UCSD-AML1 (cell line): ENCODE data around the gene SCN1B.
"Not testable (repeated sequence)": the region's sequence is repeated elsewhere in the genome, so short reads cannot be mapped to it uniquely, and the experiment has no call there.

Source experiments
- DNase-seq: peaks from one replicate; lab custom pipeline; 2025; ENCODE audit not compliant: unreplicated experiment; lab: John Stamatoyannopoulos, UW

Gene SCN1B

DNA sequence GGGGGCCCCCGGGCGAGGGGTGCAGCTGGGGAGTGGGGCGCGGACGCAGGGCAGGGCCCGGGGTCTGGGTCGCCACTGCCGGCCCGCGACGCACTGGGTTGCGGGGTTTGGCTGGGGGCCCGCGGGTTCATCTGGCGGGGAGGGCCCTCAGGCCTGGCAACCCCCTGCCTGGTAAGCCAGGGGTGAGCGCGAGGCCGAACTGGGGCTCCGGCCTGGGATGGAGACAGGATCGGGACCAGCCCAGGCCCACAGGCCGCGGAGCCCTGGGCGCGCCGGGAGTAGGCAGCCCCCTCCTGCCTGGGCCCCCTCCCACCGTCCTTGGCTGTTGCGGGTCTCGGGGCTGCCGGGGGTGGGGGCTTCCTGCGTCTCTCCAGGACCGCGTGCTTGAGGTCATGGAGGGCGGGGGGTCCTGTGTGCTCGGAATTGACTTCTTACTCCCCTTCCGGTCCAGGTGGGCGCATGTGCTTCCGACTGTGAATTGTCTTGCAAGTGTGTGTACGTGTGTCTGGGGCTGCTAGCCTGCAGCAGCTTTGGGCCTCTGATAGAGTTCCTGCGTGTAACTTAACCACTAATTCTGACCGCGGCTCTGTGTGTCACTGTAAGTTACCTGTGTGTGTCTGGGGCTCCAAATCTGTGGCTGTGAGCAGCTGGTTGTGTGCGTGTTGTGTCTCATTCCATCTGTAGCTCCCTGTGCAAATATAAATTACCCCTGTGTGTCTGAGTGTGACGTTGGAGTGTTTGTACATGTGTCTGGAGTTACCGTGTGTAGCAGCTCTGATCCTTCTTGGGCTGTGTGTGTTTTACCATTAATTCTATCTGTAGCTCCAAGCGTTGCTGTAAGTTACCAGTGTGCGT lies 29.4 kb upstream of the SCN1B start:
- DNase-seq: peak; percentile 62

DNA sequence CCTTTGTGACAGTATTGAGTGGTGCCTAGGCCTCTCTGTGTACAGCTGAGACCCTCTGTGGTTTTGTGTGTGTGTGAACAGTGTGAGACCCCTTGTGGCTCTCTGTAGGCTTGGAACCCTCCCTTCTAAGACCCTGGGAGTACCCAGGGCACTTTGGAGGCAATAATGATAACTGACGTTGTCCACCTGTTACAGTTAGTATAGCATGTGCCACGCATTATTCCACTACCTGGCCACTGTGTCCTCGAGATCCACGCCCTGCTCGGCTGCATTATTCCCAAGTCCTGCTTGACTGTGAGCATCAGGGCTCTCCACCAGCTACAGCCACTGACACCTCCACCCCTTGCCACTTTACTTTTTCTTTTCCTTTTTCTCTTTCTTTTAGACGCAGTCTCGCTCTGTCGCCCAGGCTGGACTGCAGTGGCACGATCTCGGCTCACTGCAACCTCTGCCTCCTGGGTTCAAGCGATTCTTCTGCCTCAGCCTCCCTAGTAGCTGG lies 28.2 kb upstream of the SCN1B start:
- no peak for DNase-seq

DNA sequence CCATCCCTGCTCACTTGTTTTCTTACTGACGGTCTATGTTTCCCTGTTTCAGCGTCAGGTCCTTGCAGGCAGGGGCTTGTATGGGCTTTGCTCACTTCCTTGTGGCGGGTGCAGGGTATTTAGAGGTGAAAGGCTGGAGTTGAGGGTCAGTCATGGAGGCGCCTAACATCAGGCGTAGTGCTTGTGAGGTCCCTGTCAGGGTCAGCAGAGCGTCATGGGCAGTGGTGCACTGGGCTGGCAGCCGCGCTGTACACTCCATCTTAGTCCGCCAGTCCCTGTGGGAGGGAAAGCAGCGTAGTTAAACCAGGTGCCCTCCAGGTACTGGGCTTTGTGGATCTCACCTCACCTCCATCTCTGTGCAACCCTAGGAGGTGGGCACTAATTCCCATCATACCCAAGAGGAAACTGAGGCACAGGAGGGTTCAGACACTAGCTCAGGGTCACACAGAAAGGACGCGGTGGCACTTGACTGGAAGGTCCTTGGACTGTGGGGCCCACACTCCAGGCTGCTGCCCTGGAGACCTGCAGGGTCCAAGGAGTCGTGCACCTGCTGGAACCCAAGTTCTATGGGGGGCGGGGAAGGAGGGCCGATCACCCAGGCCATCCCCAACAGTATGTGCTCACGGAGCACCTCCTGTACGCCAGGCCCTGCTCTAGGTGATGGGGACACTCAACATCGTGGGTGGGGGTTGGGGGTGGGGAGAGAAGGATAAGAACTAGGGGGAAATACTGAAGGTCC lies 25.6 kb upstream of the SCN1B start:
- no peak for DNase-seq

DNA sequence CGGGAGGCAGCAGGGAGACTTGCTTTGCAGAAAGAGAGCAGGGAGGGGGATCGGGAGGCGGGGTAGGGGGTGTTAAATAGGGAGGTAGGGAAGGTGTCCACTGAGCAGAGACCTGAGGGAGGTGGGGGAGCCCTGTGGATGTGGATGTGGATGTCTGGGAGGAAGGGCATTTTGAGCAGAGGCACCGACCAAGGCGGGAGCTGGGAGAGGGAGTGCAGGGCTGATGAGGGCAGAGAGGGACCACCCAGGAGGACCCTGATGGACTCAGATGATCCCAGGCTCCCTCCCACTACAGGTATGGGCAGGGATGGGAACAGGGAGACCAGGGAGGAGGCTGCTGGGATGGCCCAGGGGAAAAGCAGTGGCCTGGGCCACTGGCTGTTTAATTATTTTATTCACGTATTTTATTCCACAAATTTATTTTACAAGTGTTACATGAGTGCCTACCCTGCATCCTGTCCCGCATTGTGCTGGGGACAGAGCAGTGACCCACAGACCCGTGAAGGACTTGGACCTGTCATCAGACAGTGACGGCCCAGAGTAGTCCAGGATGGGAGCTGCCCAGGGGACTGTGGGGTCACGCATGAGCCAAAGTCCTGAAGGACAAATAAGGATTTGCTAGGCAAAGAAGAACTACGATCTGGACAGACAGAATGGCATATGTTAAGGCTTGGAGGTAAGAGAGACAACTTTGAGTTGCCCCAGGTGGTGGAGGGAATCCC lies 24.9 kb upstream of the SCN1B start:
- DNase-seq: no peak

DNA sequence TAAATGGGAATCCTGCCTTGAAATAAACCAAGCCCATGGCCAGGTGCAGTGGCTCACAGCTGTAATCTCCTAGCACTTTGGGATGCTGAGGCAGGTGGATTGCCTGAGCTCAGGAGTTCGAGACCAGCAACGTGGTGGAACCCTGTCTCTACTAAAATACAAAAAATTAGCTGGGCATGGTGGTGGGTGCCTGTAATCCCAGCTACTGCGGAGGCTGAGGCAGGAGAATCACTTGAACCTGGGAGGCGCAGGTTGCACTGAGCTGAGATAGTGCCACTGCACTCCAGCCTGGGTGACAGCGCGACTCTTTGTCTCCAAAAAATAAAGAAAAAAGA lies 24.3 kb upstream of the SCN1B start:
- DNase-seq: not testable (repeated sequence)

DNA sequence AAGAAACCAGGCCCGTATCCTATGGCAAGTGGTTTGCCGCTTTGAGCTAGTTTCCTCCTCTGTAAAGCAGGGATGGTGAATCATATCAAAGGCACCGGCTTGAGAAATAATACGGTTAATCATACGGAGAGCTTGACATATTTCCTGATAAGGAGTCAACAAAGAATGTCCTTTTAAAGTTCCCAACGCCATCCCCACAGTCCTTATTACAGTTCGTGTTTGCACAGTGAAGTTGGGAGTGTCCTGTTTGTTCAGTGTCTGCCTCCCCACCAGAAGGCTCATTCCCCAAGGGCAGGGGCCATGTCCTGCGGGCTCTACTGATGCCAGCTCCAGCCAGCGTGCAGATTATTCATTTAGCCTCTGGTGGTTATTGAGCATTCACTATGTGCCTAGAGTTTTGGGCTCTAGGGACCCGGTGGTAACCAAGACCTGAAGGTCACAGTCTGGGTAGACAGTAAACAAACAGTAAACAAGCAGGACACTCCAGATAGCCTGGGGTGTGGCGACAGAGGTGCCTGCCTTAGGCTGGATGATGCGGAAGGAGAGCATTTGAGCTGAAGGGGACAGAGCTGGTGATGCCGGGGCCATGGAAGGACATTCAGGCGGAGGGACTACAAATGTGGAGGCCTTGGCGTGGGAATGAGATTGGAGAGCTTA lies 23.8 kb upstream of the SCN1B start:
- no peak for DNase-seq

DNA sequence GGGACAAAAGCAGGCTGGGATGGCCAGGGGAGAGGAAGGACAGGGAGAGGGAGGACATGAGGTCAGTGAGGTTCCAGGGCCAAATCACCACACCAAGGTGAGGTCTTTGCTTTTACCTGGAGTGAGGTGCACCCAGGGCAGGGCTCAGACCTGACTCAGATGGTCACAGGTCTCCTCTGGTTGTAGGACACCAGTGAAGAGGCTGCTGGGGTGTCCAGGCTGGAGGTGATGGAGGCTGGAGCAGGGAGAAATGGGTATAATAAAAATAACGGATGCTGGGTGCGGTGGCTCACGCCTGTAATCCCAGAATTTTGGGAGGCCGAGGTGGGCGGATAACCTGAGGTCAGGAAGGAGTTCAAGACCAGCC lies 23.3 kb upstream of the SCN1B start:
- no peak for DNase-seq

DNA sequence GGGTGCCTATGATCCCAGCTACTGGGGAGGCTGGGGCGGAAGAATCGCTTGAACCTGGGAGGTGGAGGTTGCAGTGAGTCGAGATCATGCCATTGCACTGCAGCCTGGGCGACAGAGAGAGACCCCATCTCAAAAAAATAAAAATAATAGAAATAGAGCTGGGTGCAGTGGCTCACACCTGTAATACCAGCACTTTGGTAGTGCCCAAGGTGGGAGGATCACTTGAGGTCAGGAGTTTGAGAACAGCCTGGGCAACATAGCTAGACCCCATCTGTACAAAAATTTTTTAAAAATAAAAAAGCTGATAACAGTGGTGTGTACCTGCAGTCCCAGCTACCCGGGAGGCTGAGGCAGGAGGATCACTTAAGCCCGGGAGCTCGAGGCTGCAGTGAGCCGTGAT lies 22.8 kb upstream of the SCN1B start:
- not testable (repeated sequence) for DNase-seq

DNA sequence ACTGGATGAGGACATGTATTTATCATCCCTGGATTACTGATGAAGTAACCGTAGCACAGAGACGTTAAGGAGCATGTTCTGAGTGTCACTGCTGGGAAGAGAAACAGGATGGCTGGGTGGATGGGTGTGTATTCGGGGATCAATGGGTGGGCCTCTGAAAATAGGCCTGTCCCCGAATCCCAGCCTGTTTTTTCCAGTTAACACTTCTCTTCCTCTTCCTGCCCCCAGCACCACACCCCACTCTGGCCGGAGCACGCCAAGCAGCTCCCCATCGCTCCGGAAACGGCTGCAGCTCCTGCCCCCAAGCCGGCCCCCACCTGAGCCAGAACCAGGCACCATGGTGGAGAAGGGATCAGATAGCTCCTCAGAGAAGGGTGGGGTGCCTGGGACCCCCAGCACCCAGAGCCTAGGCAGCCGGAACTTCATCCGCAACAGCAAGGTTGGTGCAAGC lies 21.4 kb upstream of the SCN1B start:
- no peak for DNase-seq

DNA sequence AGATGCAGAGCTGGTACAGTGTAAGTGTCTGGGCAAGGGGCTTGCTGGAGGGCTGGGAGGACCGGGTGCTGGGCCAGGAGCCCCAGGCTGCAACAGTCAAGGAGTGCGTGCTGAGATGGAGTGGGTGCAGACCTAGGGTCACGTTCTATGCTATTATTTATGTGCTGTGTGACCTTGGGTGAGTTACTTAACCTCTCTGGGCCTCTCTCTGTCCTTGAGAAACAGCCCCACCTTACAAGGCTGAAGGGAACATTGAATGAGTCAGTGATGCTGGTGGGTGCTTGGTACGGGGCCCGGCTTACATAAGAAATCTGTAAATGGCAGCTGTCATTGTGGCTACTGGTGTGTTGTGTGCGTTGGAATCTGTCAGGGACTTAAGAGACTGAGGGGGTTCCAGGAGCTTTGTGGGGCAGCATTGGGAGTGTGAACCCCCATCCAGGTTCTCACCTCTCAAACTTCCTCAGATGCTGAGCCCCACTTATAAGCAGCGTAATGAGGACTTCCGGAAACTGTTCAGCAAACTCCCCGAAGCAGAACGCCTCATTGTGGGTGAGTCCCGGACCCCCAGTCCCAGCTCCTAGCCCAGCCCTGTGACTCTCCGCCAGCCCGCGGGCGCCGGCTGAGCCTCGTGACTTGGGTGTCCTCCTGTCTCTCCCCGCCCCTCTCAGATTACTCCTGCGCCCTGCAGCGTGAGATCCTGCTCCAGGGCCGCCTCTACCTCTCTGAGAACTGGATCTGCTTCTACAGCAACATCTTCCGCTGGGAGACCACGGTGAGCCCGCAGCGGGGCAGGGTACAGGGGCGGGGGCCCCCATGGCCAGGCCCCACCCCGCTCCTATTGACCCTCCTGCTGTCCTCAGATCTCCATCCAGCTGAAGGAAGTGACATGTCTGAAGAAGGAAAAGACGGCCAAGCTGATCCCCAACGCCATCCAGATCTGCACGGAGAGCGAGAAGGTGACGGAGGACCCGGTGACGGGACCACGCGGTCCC lies 20.6 kb upstream of the SCN1B start:
- no peak for DNase-seq

DNA sequence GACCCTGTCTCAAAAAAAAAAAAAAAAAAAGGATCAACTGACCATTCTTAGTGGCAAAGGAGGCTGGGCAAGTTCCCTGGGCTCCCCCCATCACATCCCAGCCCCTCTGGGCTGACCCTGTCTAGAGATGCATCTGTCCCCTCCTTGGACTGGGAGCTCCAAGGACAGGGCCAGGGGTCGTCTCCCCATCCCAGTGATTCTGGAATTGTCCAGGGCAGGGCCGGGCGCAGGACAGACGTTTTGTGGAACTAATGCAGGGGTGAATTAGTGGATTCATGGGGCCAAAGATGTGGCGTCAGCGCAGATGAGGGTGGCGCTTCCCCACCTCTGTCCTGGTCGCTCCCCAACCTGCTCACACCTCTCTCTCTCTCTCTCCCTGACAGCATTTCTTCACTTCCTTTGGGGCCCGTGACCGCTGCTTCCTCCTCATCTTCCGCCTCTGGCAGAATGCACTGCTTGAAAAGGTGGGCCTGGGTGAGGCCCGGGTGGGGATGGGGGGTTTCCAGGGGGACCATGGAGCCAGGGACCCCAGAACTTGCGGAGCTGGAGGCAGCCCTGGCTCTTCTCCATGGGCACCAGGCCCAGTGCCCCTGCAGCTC lies 19.1 kb upstream of the SCN1B start:
- no peak for DNase-seq

DNA sequence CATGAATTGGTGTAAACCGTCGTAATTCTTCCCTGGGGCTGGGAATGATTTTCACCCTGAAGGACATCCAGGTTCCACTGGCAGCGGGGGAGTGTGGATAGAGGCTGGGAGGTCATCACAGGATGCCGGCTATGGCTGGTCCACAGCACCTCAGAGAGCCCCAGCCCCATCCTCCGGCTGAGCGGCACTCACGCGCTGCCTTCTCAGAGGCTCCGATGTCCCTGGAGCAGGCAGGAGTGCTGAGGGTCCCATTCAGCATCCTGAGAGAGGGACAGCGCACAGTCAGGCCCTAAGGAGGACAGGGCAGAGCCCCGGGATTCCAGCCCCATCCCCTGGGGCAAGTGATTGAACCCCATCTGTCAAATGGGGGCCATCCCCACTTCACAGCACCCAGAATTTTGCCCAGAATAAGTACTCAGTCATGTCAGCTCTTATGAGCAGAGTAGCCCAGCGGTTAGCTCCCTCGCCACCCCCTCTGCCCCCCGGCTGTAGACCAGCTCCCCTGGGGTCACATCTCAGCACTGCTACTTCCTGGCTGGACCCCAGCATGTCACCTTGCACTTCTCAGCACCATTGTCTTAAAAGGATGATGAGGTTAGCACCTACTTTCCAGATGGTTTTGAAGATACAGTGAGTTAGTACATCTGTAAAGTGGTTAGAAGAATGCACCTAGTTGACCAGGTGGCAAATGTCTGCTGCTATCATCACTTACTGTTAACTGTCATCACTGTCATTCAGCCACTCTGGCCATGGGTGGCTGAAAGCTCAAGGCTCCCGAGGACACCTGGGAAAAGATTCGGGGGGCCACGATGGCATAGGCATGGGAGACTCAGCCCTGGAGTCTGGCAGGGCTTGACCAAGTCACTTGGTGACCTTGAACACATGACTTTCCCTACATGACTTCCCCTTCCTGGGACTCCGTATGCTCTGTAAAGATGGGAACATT lies 18.3 kb upstream of the SCN1B start:
- DNase-seq: no peak

DNA sequence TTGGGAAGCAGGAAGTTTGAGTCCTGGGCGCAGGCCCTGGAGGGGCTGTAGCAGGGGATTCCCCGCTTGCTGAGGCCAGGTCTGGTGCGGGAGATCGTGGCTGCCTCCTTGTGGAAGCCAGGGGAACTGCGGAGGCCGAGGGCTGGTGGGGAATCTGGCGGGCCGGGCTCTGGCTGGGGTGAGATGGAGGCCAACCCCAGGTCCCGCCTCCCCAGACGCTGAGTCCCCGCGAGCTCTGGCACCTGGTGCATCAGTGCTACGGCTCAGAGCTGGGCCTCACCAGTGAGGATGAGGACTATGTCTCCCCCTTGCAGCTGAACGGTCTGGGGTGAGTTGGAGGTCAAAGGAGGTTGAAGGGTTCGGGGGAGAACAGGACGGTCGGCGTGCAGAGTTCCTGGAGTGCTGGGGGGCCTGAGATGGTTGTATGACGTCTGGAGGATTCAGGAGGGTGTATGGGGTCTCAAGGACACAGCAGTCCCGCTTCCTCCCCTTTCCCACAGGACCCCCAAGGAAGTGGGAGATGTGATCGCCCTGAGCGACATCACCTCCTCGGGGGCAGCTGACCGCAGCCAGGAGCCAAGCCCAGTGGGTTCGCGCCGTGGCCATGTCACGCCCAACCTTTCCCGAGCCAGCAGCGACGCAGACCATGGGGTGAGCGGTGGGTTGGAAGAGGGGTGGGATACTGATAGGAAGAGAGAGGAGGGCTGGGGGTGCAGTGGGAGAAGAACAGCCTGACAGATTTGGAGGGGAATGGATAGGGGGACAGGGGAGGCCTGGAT lies 17.0 kb upstream of the SCN1B start:
- DNase-seq: peak; percentile 65

DNA sequence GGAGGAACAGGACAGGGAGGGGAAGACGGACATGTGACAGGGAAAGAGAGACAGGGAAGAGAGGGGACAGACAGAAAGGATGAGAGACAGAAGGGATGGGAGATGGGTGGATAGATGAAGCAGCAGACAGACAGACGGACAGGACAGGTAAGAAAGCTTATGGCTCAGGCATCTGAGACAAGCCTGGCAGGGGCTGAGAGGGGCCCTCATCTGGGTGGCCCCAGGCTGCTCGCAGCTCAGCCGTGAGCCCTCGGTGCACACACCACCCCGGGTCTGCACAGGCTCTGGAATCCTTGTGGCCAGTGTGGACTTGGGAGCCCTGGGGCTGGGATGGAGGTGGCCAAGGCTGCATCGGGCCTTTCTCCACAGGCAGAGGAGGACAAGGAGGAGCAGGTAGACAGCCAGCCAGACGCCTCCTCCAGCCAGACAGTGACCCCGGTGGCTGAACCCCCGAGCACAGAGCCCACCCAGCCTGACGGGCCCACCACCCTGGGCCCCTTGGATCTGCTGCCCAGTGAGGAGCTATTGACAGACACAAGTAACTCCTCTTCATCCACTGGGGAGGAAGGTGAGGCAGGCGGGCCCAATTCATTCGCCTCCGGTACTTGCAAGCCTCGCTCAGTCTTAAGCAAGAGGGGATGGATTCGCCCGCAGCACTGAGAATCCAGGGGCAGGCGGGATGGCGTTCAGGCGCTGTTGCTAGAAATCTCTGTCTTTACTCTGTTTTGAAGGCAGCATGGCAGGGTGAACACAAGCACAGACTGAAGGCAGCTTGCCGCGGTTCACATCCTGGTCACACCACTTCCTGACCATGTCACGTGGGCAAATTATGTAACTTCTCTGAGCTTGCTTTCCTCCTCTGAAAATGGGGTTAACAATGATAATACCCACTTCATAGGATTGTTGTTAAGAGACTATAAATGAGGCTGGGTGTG lies 16.2 kb upstream of the SCN1B start:
- peak; percentile 53 for DNase-seq

DNA sequence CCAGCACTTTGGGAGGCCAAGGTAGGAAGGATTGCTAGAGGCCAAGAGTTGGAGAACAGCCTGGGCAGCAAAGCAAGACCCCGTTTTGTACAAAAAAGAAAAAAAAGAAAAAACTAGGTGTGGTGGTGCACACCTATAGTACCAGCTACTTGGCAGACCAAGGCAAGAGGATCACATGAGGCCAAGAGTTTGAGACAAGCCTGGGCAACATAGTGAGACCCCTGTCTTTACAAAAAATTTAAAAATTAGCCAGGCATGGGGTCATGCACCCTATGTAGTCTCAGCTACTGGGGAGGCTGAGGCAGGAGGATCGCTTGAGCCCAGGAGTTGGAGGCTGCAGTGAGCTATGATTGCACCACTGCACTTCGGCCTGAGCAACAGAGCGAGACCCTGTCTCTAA lies 15.5 kb upstream of the SCN1B start:
- DNase-seq: not testable (repeated sequence)

DNA sequence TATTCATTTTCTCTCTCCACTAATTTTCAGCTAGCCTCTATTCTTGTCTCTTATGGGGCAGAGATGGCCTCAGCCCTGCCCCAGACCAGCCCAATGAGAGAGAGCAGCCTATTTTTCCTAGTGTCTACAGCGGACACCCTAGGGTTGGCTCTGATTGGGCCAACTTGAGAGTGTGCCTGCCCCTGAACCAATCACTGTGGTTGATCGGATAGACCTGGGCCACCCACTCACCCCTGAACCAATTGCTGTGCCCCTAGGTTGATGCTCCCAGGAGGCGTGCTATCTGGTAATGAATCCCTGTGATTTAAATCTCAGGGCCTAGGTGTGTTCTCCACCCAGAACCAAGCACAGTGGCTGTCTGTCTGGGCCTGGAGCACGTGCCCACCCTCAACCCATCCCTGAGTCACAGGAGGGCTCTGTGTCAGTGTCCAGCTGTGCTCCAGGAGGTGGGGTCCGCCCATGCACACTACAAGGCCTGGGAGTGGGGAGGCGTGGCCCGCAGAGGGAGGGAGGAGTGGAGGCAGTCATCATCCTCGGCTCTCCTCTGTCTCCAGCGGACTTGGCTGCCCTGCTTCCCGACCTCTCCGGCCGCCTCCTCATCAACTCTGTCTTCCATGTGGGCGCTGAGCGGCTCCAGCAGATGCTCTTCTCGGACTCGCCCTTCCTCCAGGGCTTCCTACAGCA lies 14.9 kb upstream of the SCN1B start:
- DNase-seq: no peak
